Measurements from ENCODE around the gene USP32.

- TF ChIP-seq ZNF565 (CRISPR knock-in tag; conservative IDR thresholded peaks at IDR 0.05; ENCODE audit: low read depth) (no peak), ZFP3 (CRISPR knock-in tag; IDR thresholded peaks at IDR 0.05) (no peak), CREB5 (CRISPR knock-in tag; IDR thresholded peaks at IDR 0.05; ENCODE audit: low read depth) (no peak), ZFP30 (CRISPR knock-in tag; IDR thresholded peaks at IDR 0.05) (no peak), RARB (CRISPR knock-in tag; IDR thresholded peaks at IDR 0.05) (no peak), ISL1 (CRISPR knock-in tag; IDR thresholded peaks at IDR 0.05) (no peak), OSR1 (CRISPR knock-in tag; IDR thresholded peaks at IDR 0.05) (no peak), ZNF70 (CRISPR knock-in tag; IDR thresholded peaks at IDR 0.05) (no peak), PATZ1 (CRISPR knock-in tag; IDR thresholded peaks at IDR 0.05; ENCODE audit: borderline replicate concordance) (no peak)
Observed at GRCh38 chr17:60381958-60382357, 10.0 kb downstream of the USP32 start.
